ENCODE measurements around the gene RECQL. TPM values are rescaled to one million over a fixed set of nuclear protein-coding genes. Genes with fewer than 3 reads are reported as not detected.

RECQL gene
- total RNA-seq, 2 donors from 2014 or later: 39.8 to 66.5 TPM

DNA sequence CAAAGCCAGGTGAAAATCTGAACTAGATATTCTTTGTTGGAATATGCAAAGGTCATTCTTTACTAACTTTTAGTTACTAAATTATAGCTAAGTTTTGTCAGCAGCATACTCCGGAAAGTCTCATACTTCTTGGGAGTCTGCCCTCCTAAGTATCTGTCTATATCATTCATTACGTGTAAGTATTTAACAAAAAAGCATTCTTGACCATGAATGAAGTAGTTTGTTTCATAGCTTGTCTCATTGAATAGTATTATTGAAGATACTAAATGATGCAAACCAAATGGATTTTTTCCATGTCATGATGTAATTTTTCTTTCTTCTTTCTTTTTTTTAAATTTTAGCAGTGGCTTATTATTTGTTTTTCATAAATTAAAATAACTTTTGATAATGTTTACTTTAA, 14.8 kb upstream of the RECQL start:
- TF ChIP-seq, protein P1, sequence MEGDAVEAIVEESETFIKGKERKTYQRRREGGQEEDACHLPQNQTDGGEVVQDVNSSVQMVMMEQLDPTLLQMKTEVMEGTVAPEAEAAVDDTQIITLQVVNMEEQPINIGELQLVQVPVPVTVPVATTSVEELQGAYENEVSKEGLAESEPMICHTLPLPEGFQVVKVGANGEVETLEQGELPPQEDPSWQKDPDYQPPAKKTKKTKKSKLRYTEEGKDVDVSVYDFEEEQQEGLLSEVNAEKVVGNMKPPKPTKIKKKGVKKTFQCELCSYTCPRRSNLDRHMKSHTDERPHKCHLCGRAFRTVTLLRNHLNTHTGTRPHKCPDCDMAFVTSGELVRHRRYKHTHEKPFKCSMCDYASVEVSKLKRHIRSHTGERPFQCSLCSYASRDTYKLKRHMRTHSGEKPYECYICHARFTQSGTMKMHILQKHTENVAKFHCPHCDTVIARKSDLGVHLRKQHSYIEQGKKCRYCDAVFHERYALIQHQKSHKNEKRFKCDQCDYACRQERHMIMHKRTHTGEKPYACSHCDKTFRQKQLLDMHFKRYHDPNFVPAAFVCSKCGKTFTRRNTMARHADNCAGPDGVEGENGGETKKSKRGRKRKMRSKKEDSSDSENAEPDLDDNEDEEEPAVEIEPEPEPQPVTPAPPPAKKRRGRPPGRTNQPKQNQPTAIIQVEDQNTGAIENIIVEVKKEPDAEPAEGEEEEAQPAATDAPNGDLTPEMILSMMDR (conservative IDR thresholded peaks at IDR 0.05): no peak
- DNase-seq: no peak
- no peak overlapping the region for H3K27ac Mint-ChIP-seq
- Histone ChIP-seq H3K36me3 (ENCODE audit: control insufficient read depth, insufficient read depth, low read length) (peaks cover 64% of the 10 kb centered on the region), H3K9me3 (ENCODE audit: control insufficient read depth, low read length) (no peaks in the 10 kb centered on the region), H3K27ac (ENCODE audit: low read depth, low read length) (no peak overlapping the region), H3K4me3 (ENCODE audit: low read length) (no peak overlapping the region), H3K27me3 (ENCODE audit: control insufficient read depth, insufficient read depth, low read length, poor library complexity, severe bottlenecking) (no peaks in the 10 kb centered on the region), H3K4me1 (ENCODE audit: control insufficient read depth, insufficient read depth, low read length) (no peaks in the 10 kb centered on the region), H3K9ac (ENCODE audit: extremely low read depth, low read length, poor library complexity, severe bottlenecking) (no peak overlapping the region)
- H3K36me3 Mint-ChIP-seq (ENCODE audit: low read depth): peaks cover 30% of the 10 kb centered on the region
- no peak overlapping the region for H3K4me3 Mint-ChIP-seq
- 100% methylated on average over 2 of the region's 2 CpGs; no CpG with 5 or more reads in 1 of the 2 experiments for WGBS, 2 experiments (ENCODE audit: insufficient coverage in 1 of 2, insufficient read length in 1 of 2)
- H3K4me1 Mint-ChIP-seq: no peaks in the 10 kb centered on the region
- no peaks in the 10 kb centered on the region for H3K9me3 Mint-ChIP-seq
- no peaks in the 10 kb centered on the region for H3K27me3 Mint-ChIP-seq (ENCODE audit: insufficient read depth)

DNA sequence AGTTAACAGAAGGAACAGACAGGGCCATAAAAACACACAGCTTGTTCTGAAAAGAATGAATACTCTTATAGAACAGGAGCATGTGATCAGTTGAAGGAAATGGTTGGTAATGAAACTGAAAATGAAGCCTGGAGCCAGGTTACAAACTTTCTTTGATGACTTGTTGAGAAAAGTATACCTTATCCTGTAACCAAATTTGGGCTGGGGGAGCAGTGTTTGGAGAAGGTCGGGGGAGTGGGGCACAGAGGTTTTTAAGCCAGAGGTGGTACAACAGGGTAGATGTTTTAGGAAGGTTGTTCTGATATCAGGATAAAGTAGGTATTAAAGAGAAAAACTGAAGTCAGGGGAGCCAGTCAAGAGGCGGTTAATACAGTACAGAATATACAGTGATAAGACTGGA, 8.3 kb upstream of the RECQL start:
- Histone ChIP-seq H3K9me3 (ENCODE audit: control insufficient read depth, low read length) (no peaks in the 10 kb centered on the region), H3K4me3 (ENCODE audit: low read length) (no peak overlapping the region), H3K27me3 (ENCODE audit: control insufficient read depth, insufficient read depth, low read length, poor library complexity, severe bottlenecking) (no peaks in the 10 kb centered on the region), H3K9ac (ENCODE audit: extremely low read depth, low read length, poor library complexity, severe bottlenecking) (no peak overlapping the region), H3K27ac (ENCODE audit: low read depth, low read length) (no peak overlapping the region), H3K4me1 (ENCODE audit: control insufficient read depth, insufficient read depth, low read length) (no peaks in the 10 kb centered on the region), H3K36me3 (ENCODE audit: control insufficient read depth, insufficient read depth, low read length) (peaks cover 64% of the 10 kb centered on the region)
- H3K4me3 Mint-ChIP-seq: no peak overlapping the region
- TF ChIP-seq, protein P1 (conservative IDR thresholded peaks at IDR 0.05): no peak
- no peak for DNase-seq
- H3K27me3 Mint-ChIP-seq (ENCODE audit: insufficient read depth): no peaks in the 10 kb centered on the region
- H3K4me1 Mint-ChIP-seq: no peaks in the 10 kb centered on the region
- WGBS, 2 experiments (ENCODE audit: insufficient coverage in 1 of 2, insufficient read length in 1 of 2): 47 to 55% methylated on average over 2 of the region's 2 CpGs
- H3K9me3 Mint-ChIP-seq: no peaks in the 10 kb centered on the region
- peaks cover 45% of the 10 kb centered on the region for H3K36me3 Mint-ChIP-seq (ENCODE audit: low read depth)
- H3K27ac Mint-ChIP-seq: no peak overlapping the region

DNA sequence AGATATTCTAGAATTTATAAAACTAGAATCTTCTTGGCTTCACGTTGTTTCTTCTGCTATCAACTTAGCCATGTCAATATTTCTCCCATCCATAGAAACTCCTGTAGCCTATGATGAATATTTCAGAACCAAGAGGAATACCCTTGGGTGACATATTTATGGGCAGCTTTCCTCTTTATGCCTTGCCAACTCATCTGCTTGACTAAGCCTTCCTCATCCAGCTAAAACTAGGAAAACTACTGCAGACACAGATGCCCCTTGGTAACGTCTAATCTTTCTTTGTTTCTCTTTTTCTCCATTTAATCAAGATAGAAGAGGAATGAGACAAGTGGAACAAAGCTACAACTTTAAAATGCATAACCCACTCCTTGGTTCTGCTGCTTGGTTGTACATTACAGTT, 6.4 kb upstream of the RECQL start:
- WGBS, 2 experiments (ENCODE audit: insufficient coverage in 1 of 2, insufficient read length in 1 of 2): 89 to 90% methylated on average over 2 of the region's 2 CpGs
- H3K27me3 ChIP-seq (ENCODE audit: control insufficient read depth, insufficient read depth, low read length, poor library complexity, severe bottlenecking): no peaks in the 10 kb centered on the region
- no peak overlapping the region for H3K27ac Mint-ChIP-seq

More for the DNA sequence above, 6.4 kb upstream of the RECQL start:
- TF ChIP-seq, protein P1 (conservative IDR thresholded peaks at IDR 0.05): no peak
- no peaks in the 10 kb centered on the region for H3K9me3 ChIP-seq (ENCODE audit: control insufficient read depth, low read length)
- H3K4me1 ChIP-seq (ENCODE audit: control insufficient read depth, insufficient read depth, low read length): peaks cover 3% of the 10 kb centered on the region
- peaks cover 46% of the 10 kb centered on the region for H3K36me3 ChIP-seq (ENCODE audit: control insufficient read depth, insufficient read depth, low read length)
- Mint-ChIP-seq H3K4me3 (no peak overlapping the region), H3K9me3 (no peaks in the 10 kb centered on the region), H3K36me3 (ENCODE audit: low read depth) (peaks cover 37% of the 10 kb centered on the region), H3K4me1 (peaks cover 8% of the 10 kb centered on the region), H3K27me3 (ENCODE audit: insufficient read depth) (no peaks in the 10 kb centered on the region)
- no peak overlapping the region for H3K4me3 ChIP-seq (ENCODE audit: low read length)
- DNase-seq: no peak
- no peak overlapping the region for H3K27ac ChIP-seq (ENCODE audit: low read depth, low read length)
- H3K9ac ChIP-seq (ENCODE audit: extremely low read depth, low read length, poor library complexity, severe bottlenecking): no peak overlapping the region

Measured in endodermal cell (in vitro differentiated cells).